ENCODE data around the gene GNB1. TPM values are rescaled to one million over a fixed set of nuclear protein-coding genes. Genes with fewer than 3 reads are reported as not detected.

GNB1 gene
- total and polyA plus RNA-seq, 2 experiments from 2014 or later, result 85.5 to 196 TPM

GRCh38 chr1:1924849-1925248 is 34.0 kb upstream of the GNB1 start:
- DNase-seq (ENCODE audit: low read depth in 1 of 2, low spot score in 1 of 2), result no peak
- no peak for TF ChIP-seq CTCF (IDR thresholded peaks at IDR 0.05; ENCODE audit: low read depth, low read length)
- no peaks in the 10 kb centered on the region for H3K27me3 ChIP-seq

GRCh38 chr1:1924386-1924785 is 33.5 kb upstream of the GNB1 start:
- no peaks in the 10 kb centered on the region for H3K27me3 ChIP-seq
- H3K9me3 ChIP-seq (ENCODE audit: low read depth), result no peaks in the 10 kb centered on the region
- no peak for TF ChIP-seq CTCF (IDR thresholded peaks at IDR 0.05; ENCODE audit: low read depth, low read length)
- no peaks in the 10 kb centered on the region for H3K36me3 ChIP-seq
- H3K4me1 ChIP-seq (ENCODE audit: low read depth), result peaks cover 2% of the 10 kb centered on the region
- no peak overlapping the region for H3K4me3 ChIP-seq
- DNase-seq (ENCODE audit: low read depth in 1 of 2, low spot score in 1 of 2), result no peak
- H3K27ac ChIP-seq, result no peak overlapping the region

More at GRCh38 chr1:1924849-1925248, 34.0 kb upstream of the GNB1 start:
- Histone ChIP-seq H3K4me1 (ENCODE audit: low read depth) (peaks cover 2% of the 10 kb centered on the region), H3K4me3 (no peak overlapping the region), H3K36me3 (no peaks in the 10 kb centered on the region), H3K9me3 (ENCODE audit: low read depth) (no peaks in the 10 kb centered on the region), H3K27ac (no peak overlapping the region)

GRCh38 chr1:1922956-1923833 is 32.3 kb upstream of the GNB1 start:
- H3K27me3 ChIP-seq, result no peaks in the 10 kb centered on the region
- no peak overlapping the region for H3K4me3 ChIP-seq
- H3K27ac ChIP-seq, result no peak overlapping the region
- H3K4me1 ChIP-seq (ENCODE audit: low read depth), result peaks cover 2% of the 10 kb centered on the region
- peak in 1 of 2 donors; percentile 41 for DNase-seq (ENCODE audit: low read depth in 1 of 2, low spot score in 1 of 2)
- H3K9me3 ChIP-seq (ENCODE audit: low read depth), result no peaks in the 10 kb centered on the region
- TF ChIP-seq CTCF (IDR thresholded peaks at IDR 0.05; ENCODE audit: low read depth, low read length), result no peak
- H3K36me3 ChIP-seq, result no peaks in the 10 kb centered on the region

- Histone ChIP-seq H3K27me3 (no peaks in the 10 kb centered on the region), H3K4me1 (ENCODE audit: low read depth) (peaks cover 2% of the 10 kb centered on the region), H3K4me3 (no peak overlapping the region), H3K27ac (no peak overlapping the region), H3K9me3 (ENCODE audit: low read depth) (no peaks in the 10 kb centered on the region), H3K36me3 (no peaks in the 10 kb centered on the region)
- no peak for DNase-seq (ENCODE audit: low read depth in 1 of 2, low spot score in 1 of 2)
- TF ChIP-seq CTCF (IDR thresholded peaks at IDR 0.05; ENCODE audit: low read depth, low read length), result no peak
These were observed 31.7 kb upstream of the GNB1 start for GRCh38 chr1:1922702-1922955.

GRCh38 chr1:1921901-1922701 is 31.2 kb upstream of the GNB1 start:
- TF ChIP-seq CTCF (IDR thresholded peaks at IDR 0.05; ENCODE audit: low read depth, low read length), result no peak
- no peak overlapping the region for H3K27ac ChIP-seq
- H3K4me1 ChIP-seq (ENCODE audit: low read depth), result peaks cover 2% of the 10 kb centered on the region
- H3K9me3 ChIP-seq (ENCODE audit: low read depth), result no peaks in the 10 kb centered on the region
- no peak for DNase-seq (ENCODE audit: low read depth in 1 of 2, low spot score in 1 of 2)
- no peaks in the 10 kb centered on the region for H3K36me3 ChIP-seq
- no peaks in the 10 kb centered on the region for H3K27me3 ChIP-seq
- no peak overlapping the region for H3K4me3 ChIP-seq

Data from cardiac muscle cell (in vitro differentiated cells and primary cell).